B cell (primary cell): Measurements from ENCODE around the gene NDUFB6.

Experiments used
- EZH2 ChIP-seq: IDR thresholded peaks from 2 replicates; pipeline ENCODE4 v1.6.1; 2012; ENCODE audit warnings: borderline replicate concordance, low read depth, mild to moderate bottlenecking, moderate library complexity, low read length; ENCODE audit not compliant: insufficient read depth, poor library complexity, severe bottlenecking
- TF ChIP-seq, protein P1 (sequence below): fragments of 200-600 bp; IDR thresholded peaks from one replicate; pipeline ENCODE4 v1.8.0; 2022; ENCODE audit warnings: antibody characterized with exemption, mild to moderate bottlenecking

DNA sequence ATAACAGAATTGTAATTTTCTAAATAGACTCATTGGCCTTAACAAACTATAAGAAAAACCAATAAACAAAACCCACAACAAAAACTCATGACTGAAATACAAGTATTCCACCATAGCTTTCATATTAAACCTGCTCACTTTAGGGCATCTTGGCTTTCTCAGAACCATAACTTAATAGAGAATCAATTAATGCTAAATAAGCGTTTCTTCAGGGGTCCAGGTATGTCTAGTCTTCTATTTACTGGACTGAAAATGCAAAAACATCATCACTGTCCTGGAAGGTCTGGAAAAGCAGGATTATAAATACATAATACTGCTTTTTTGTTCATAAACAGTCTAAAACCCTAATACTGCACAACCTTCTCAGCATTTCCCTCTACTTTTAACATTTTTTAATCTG lies 27.1 kb downstream of the NDUFB6 start:
- TF ChIP-seq, protein P1, sequence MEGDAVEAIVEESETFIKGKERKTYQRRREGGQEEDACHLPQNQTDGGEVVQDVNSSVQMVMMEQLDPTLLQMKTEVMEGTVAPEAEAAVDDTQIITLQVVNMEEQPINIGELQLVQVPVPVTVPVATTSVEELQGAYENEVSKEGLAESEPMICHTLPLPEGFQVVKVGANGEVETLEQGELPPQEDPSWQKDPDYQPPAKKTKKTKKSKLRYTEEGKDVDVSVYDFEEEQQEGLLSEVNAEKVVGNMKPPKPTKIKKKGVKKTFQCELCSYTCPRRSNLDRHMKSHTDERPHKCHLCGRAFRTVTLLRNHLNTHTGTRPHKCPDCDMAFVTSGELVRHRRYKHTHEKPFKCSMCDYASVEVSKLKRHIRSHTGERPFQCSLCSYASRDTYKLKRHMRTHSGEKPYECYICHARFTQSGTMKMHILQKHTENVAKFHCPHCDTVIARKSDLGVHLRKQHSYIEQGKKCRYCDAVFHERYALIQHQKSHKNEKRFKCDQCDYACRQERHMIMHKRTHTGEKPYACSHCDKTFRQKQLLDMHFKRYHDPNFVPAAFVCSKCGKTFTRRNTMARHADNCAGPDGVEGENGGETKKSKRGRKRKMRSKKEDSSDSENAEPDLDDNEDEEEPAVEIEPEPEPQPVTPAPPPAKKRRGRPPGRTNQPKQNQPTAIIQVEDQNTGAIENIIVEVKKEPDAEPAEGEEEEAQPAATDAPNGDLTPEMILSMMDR, result no peak
- TF ChIP-seq EZH2, result no peak
